Camera-type eye (tissue), 1 donor: ENCODE measurements around the gene ARHGEF3. TPM values are rescaled to one million over a fixed set of nuclear protein-coding genes. Genes with fewer than 3 reads are reported as not detected.

Source experiments
- total RNA-seq: library from RNA; depleted of rRNA; stranded (reverse); fragments of >200 nt; gene quantifications from one replicate; pipeline ENCODE4 v1.2.3, GENCODE V29; 2014

ARHGEF3 gene
- 33.0 TPM for total RNA-seq

GRCh38 chr3:56801662-56802377 is at the start of gene ARHGEF3:
TSS of gene ARHGEF3 (minus strand) at chr3:56801949. CDS start at chr3:56801798, 151 bp downstream.

GRCh38 chr3:56683122-56683817 is 118.5 kb downstream of the ARHGEF3 start, which contains the start of gene TASOR:
TSS of gene TASOR (minus strand) at chr3:56683265. CDS start at chr3:56683006, 259 bp downstream.

Other genes with a start within 250 kb of the ARHGEF3 start
- 80.1 TPM for gene CCDC66, start 244.8 kb downstream of the ARHGEF3 start, total RNA-seq
- 192 TPM for gene TASOR, start 118.7 kb downstream of the ARHGEF3 start, total RNA-seq